ENCODE measurements around the gene INTS7.

DNA sequence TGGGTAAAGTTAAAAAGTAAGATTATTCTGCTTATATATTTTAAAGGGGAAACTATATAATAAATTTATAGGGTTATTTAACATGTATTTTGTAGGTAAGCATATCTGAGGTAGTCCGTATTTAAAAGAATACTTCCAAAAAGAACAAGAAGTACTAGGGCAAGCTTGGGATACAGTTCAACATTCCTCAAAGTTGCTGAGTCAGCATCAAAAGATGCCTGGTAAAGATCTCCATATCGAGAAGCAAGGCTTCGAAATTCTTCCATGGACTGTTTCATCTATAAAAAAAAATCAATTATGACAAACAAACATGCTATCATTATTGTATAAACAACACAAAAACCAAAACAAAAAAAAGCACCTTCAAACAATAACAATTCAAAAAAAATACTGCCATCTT is 67.7 kb downstream of the INTS7 start:
- TF ChIP-seq, protein P1, sequence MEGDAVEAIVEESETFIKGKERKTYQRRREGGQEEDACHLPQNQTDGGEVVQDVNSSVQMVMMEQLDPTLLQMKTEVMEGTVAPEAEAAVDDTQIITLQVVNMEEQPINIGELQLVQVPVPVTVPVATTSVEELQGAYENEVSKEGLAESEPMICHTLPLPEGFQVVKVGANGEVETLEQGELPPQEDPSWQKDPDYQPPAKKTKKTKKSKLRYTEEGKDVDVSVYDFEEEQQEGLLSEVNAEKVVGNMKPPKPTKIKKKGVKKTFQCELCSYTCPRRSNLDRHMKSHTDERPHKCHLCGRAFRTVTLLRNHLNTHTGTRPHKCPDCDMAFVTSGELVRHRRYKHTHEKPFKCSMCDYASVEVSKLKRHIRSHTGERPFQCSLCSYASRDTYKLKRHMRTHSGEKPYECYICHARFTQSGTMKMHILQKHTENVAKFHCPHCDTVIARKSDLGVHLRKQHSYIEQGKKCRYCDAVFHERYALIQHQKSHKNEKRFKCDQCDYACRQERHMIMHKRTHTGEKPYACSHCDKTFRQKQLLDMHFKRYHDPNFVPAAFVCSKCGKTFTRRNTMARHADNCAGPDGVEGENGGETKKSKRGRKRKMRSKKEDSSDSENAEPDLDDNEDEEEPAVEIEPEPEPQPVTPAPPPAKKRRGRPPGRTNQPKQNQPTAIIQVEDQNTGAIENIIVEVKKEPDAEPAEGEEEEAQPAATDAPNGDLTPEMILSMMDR (conservative IDR thresholded peaks at IDR 0.05; ENCODE audit: low read depth in 2 of 2), result no peak
- TF ChIP-seq EZH2 (IDR thresholded peaks at IDR 0.05; ENCODE audit: low read depth, unreplicated experiment), result no peak
- TF ChIP-seq, protein P2, sequence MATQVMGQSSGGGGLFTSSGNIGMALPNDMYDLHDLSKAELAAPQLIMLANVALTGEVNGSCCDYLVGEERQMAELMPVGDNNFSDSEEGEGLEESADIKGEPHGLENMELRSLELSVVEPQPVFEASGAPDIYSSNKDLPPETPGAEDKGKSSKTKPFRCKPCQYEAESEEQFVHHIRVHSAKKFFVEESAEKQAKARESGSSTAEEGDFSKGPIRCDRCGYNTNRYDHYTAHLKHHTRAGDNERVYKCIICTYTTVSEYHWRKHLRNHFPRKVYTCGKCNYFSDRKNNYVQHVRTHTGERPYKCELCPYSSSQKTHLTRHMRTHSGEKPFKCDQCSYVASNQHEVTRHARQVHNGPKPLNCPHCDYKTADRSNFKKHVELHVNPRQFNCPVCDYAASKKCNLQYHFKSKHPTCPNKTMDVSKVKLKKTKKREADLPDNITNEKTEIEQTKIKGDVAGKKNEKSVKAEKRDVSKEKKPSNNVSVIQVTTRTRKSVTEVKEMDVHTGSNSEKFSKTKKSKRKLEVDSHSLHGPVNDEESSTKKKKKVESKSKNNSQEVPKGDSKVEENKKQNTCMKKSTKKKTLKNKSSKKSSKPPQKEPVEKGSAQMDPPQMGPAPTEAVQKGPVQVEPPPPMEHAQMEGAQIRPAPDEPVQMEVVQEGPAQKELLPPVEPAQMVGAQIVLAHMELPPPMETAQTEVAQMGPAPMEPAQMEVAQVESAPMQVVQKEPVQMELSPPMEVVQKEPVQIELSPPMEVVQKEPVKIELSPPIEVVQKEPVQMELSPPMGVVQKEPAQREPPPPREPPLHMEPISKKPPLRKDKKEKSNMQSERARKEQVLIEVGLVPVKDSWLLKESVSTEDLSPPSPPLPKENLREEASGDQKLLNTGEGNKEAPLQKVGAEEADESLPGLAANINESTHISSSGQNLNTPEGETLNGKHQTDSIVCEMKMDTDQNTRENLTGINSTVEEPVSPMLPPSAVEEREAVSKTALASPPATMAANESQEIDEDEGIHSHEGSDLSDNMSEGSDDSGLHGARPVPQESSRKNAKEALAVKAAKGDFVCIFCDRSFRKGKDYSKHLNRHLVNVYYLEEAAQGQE (IDR thresholded peaks at IDR 0.05; ENCODE audit: unreplicated experiment), result no peak
- TF ChIP-seq POLR2AphosphoS5 (IDR thresholded peaks at IDR 0.05; ENCODE audit: low read depth), result no peak
- TF ChIP-seq EZH2phosphoT487 (IDR thresholded peaks at IDR 0.05; ENCODE audit: unreplicated experiment), result no peak

Measured in GM23338 (cell line).